Erythroblast (primary cell): Measurements from ENCODE around the gene SKIDA1.

Experiments used
- GATA1 ChIP-seq: IDR thresholded peaks from 2 replicates; pipeline ENCODE4 v1.6.1; 2011; ENCODE audit warnings: low read depth, mild to moderate bottlenecking, control low read depth, low read length, moderate library complexity
- POLR2A ChIP-seq: IDR thresholded peaks from 2 replicates; pipeline ENCODE4 v1.6.1; 2011; ENCODE audit warnings: mild to moderate bottlenecking, low read length

DNA sequence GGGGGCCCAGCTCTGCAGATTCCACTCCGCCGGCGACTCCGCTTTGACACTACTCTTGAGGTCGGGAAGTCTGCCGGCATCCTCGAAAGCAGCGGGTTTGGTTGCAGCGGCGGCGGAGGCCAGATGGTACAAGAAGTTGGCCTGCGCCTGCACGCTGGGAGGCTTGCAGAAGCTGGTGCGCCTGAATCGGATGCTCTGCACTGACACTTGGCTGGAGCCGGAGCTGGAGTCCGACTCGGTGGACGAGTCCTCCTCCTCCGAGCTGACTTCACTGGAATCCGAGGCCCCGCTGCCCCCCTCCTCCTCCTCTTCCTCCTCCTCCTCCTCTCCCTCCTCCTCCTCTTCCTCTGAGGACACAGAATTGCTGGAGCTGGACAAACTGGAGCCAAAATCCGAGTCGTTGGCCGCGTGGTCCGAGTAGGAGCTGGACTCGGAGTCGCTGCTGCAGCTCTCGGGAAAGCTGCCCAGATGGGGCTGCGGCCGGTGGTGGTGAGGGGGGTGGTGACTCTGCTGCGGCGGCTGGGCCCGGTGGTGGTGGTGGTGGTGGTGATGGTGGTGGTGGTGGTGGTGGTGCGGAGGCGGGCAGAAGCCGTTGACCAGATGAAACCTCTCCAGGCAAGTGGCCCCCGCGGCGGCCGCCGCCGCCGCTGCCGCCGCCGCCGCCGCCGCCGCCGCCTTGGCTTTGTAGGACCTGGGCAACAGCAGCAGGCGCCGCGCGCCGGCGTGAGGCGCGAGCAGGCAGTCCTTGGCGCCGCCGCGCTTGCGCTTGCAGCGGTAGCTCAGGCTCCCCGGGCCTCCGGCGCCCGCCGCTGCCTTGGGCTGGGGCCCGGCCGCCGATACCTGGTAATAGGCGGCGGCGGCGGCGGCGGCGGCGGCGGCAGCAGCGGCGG is 9.0 kb downstream of the SKIDA1 start:
- TF ChIP-seq POLR2A, result no peak
- TF ChIP-seq GATA1, result no peak
